22Rv1 (cell line): ENCODE results near the gene ARPC5L.

Source experiments
- H3K27ac ChIP-seq: fragments of 450-650 bp; 2 replicates; pipeline ENCODE4 v1.5.1; 2017
- CTCF ChIP-seq: fragments of 450-650 bp; IDR thresholded peaks from 2 replicates; pipeline ENCODE4 v1.5.1; 2017; ENCODE audit warnings: mild to moderate bottlenecking
- ZFX ChIP-seq: fragments of 450-650 bp; IDR thresholded peaks from 2 replicates; pipeline ENCODE4 v1.6.1; 2017; ENCODE audit warnings: antibody characterized with exemption, borderline replicate concordance

ARPC5L gene

GRCh38 chr9:124861342-124862229 lies at the start of gene ARPC5L, which contains the start of gene RPL35:
ARPC5L (plus strand) TSS chr9:124862130; CDS start chr9:124869291, 7,161 bp downstream.
RPL35 (minus strand) TSS chr9:124861957; CDS start chr9:124861912, 45 bp downstream.
- peak; percentile 70 for TF ChIP-seq CTCF
- TF ChIP-seq ZFX = no peak
- H3K27ac ChIP-seq = peak within 1 kb of the TSS; percentile 92

- TF ChIP-seq ZFX (no peak), CTCF (no peak)
- H3K27ac ChIP-seq = no peak overlapping the region
Observed at GRCh38 chr9:124812441-124812876, 49.5 kb upstream of the ARPC5L start.

GRCh38 chr9:124813041-124813440 lies 48.9 kb upstream of the ARPC5L start:
- H3K27ac ChIP-seq = no peak overlapping the region
- TF ChIP-seq CTCF (no peak), ZFX (no peak)

- TF ChIP-seq ZFX (no peak), CTCF (no peak)
- no peak overlapping the region for H3K27ac ChIP-seq
Observed at GRCh38 chr9:124813501-124814163, 48.3 kb upstream of the ARPC5L start.

GRCh38 chr9:124814164-124814535 lies 47.8 kb upstream of the ARPC5L start:
- H3K27ac ChIP-seq = no peak overlapping the region
- no peak for TF ChIP-seq ZFX
- no peak for TF ChIP-seq CTCF

- no peak for TF ChIP-seq ZFX
- TF ChIP-seq CTCF = no peak
- H3K27ac ChIP-seq = no peak overlapping the region
Observed at GRCh38 chr9:124815601-124816000, 46.3 kb upstream of the ARPC5L start.
